ENCODE measurements around the gene SLC4A4.

SLC4A4 gene

DNA sequence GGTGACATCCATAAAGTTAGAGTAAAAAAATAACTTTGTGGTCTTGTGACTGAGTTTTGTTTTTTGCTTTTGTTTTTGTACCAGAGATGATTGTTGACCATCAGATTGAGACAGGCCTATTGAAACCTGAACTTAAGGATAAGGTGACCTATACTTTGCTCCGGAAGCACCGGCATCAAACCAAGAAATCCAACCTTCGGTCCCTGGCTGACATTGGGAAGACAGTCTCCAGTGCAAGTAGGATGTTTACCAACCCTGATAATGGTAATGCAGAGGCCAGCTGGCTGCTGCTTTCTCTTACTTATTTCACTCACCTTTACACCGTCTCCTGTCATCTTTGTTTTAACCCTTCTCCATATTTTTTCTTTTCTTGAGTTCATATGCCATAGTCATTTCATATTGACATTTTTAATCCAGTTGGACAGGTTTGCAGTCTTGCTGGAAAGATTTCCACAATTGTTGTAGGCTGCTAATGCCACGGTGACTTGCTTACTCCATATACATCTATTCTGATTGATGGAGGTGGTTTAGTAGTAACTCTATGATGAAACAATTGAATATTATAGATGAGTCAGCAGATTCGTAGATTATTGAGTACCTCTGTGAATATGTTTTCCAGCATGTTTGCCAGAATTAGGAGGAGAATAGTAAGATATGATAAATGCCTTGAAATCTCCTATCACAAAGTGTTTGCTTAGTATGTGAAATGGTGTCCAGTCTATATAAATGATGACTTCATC lies 18.3 kb downstream of the SLC4A4 start:
- DNase-seq (ENCODE audit: low read depth in 1 of 2, low spot score in 1 of 2): no peak

- no peak for DNase-seq (ENCODE audit: low read depth in 1 of 2, low spot score in 1 of 2)
These were observed 22.0 kb downstream of the SLC4A4 start for GRCh38 chr4:71360844-71361243.

- no peak for DNase-seq (ENCODE audit: low read depth in 1 of 2, low spot score in 1 of 2)
These were observed 22.7 kb downstream of the SLC4A4 start for GRCh38 chr4:71361476-71361875.

DNA sequence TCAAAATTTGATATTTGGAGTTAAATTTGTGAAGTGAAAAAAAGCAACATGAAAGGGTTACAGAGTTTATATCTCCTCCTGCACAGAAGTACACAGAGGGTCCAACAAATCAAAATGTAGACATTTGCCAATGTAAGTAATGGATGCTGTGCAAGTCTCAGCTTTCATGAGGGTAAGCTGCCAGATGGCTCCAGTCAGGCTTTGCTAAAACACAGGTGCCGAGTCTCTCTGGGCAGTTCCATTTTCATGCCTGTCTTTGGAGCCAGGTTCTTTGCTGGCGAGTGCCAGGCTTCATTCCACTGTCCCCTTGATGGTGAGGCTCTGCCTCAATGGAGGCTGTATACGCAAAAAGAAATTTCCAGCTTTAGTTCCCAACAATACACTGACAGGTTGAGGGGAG lies 27.9 kb downstream of the SLC4A4 start:
- no peak for DNase-seq (ENCODE audit: low read depth in 1 of 2, low spot score in 1 of 2)

GRCh38 chr4:71367546-71367945 lies 28.7 kb downstream of the SLC4A4 start:
- DNase-seq (ENCODE audit: low read depth in 1 of 2, low spot score in 1 of 2): no peak

- DNase-seq (ENCODE audit: low read depth in 1 of 2, low spot score in 1 of 2): no peak
These were observed 30.1 kb downstream of the SLC4A4 start for GRCh38 chr4:71368906-71369305.

DNA sequence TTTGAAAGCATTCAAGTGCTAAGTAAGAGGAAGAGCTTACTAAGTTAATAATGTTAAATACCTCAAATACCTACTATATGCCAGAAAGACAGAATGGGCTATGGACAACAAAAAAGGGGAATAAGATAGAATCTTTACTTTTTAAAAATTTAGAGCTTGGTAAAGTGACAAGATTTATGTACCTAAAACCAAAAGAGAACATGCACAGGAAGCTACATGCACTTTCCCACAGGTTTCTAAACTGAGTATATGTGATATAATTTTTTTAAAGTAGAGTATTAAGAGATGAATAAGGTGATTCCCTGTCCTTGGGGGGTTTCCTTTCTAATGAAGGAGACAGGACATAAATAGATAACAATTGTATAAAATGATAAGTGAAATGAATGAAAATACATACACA lies 30.7 kb downstream of the SLC4A4 start:
- DNase-seq (ENCODE audit: low read depth in 1 of 2, low spot score in 1 of 2): no peak

GRCh38 chr4:71375494-71375893 lies 36.7 kb downstream of the SLC4A4 start:
- DNase-seq (ENCODE audit: low read depth in 1 of 2, low spot score in 1 of 2): no peak

GRCh38 chr4:71377561-71377960 lies 38.7 kb downstream of the SLC4A4 start:
- DNase-seq (ENCODE audit: low read depth in 1 of 2, low spot score in 1 of 2): no peak

DNA sequence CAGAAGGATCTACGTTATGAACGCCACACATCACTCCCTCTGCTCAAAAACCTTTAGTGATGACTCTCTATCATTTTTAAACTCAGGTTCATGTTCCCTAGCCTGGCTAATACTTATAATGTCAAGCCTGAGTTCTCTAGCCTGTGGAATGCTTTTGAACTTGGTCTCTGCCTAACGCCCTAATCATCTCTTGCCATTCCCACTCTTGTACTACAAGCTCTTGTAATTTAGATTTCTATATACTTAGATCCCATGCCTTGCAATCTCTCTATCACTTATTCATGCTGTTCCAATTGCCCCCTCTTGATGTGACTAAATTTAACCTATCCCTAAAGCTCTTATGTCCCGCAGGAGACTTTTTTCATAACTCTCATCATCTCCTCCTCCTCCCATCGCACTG lies 40.3 kb downstream of the SLC4A4 start:
- DNase-seq (ENCODE audit: low read depth in 1 of 2, low spot score in 1 of 2): no peak

GRCh38 chr4:71380788-71381187 lies 42.0 kb downstream of the SLC4A4 start:
- DNase-seq (ENCODE audit: low read depth in 1 of 2, low spot score in 1 of 2): no peak

- no peak for DNase-seq (ENCODE audit: low read depth in 1 of 2, low spot score in 1 of 2)
These were observed 43.5 kb downstream of the SLC4A4 start for GRCh38 chr4:71382125-71382899.

- no peak for DNase-seq (ENCODE audit: low read depth in 1 of 2, low spot score in 1 of 2)
These were observed 44.2 kb downstream of the SLC4A4 start for GRCh38 chr4:71382900-71383560.

GRCh38 chr4:71383984-71384383 lies 45.2 kb downstream of the SLC4A4 start:
- DNase-seq (ENCODE audit: low read depth in 1 of 2, low spot score in 1 of 2): no peak

DNA sequence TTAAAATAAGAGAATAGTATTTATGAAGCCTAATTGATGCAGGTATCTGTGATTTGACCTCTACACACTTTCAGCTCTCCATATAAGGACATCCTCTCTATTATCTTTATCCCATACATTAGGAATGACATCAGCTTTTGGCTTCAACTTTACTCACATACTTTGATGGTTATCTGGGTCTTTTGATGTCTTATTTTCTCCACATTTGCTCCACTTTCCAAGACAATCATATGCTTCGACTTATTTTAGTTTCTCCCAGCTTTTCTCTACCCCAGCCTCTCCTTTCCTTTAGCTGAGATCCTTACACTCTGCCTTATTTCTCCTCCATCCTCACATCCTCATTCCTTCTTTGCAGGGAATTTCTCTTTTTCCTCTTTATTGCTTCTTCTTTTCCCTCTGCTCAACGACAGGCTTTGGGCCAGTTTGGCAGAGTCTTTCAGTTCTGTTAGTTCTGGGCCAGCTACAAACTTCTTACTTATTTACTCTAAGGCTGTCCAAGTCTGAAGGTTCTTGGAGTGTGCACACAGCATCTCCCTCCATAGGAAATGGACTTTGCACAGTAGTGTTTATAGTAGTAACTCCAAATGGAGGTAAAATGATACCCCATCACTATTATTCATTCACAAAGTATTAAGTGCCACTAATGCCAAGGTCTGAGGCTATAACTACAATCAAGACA lies 50.5 kb downstream of the SLC4A4 start:
- DNase-seq (ENCODE audit: low read depth in 1 of 2, low spot score in 1 of 2): no peak

- DNase-seq (ENCODE audit: low read depth in 1 of 2, low spot score in 1 of 2): no peak
These were observed 53.3 kb downstream of the SLC4A4 start for GRCh38 chr4:71392109-71392508.

GRCh38 chr4:71396382-71396781 lies 57.6 kb downstream of the SLC4A4 start:
- no peak for DNase-seq (ENCODE audit: low read depth in 1 of 2, low spot score in 1 of 2)

DNA sequence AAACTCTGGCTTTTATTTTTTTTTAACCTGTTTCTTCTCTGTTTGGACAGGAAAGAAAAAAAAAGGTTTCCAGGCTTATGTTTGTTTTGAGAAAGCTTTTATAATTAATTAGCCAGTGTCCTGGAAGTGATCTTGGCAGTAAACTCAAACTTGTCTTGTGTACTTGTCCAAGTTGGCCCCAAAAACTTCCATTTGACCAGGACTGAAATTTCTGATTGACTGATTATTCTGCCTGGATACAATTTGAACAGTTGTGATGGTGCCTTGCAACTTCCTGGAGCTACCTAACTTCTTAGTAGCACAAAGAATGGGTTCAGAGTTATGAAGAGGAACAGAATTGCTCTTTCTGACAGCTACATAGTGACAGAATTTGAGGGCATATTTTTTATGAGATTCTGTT lies 62.0 kb downstream of the SLC4A4 start:
- DNase-seq (ENCODE audit: low read depth in 1 of 2, low spot score in 1 of 2): no peak

DNA sequence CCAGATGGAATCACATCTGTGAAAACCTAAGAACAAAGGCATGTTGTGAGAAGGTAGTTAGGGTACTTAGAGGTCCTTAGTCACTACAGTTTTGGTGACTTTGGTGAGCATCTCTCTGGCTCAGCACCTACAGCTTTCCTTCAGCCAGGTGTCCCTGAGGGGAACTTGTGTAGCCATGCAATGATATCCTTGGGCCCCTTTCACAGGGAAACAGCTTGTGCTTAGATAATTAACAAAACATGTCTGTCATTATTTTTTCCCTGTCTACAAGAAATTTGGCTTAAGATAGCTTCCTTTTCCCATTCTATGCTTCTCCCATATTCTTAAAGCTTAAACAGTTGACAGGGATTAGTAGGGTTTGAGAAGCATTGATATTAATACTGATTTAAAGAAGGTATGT lies 63.8 kb downstream of the SLC4A4 start:
- no peak for DNase-seq (ENCODE audit: low read depth in 1 of 2, low spot score in 1 of 2)

DNA sequence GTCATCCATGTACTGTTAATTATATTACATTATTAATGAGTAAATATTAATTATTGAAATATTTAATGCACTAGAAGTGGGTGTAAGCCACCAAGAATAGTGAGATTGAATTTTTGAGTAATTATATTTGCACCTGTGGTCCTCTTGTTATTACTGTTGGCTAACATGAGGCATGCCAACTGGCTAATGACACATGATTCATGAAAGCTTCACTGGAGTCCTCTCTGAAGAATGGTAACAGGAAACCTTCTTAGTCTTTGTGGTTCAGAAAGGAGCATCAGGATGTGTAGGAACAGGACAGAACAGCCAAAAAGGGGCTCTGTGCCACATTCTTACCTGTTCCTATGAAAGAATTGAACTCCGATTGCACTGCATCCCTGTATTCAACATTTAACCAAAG lies 65.2 kb downstream of the SLC4A4 start:
- no peak for DNase-seq (ENCODE audit: low read depth in 1 of 2, low spot score in 1 of 2)

- no peak for DNase-seq (ENCODE audit: low read depth in 1 of 2, low spot score in 1 of 2)
These were observed 67.0 kb downstream of the SLC4A4 start for GRCh38 chr4:71405791-71406190.
